Endothelial cell of umbilical vein (primary cell): ENCODE data around the gene APBA3.

Experiments used
- EZH2 ChIP-seq: IDR thresholded peaks from 2 replicates; pipeline ENCODE4 v1.6.1; 2012; ENCODE audit warnings: borderline replicate concordance, low read depth, mild to moderate bottlenecking, moderate library complexity, low read length, inconsistent platforms; ENCODE audit not compliant: severe bottlenecking
- POLR2A ChIP-seq: IDR thresholded peaks from 2 replicates; pipeline ENCODE4 v1.6.1; 2012; ENCODE audit warnings: low read depth, mild to moderate bottlenecking, control low read depth, low read length
- TF ChIP-seq, protein P1 (sequence below), 2 donors: IDR thresholded peaks; 1 replicate in 1 of 2; 2 replicates in 1 of 2; pipeline ENCODE4 v1.5.1; 2011; ENCODE audit warnings: low read length in 2 of 2, mild to moderate bottlenecking in 2 of 2, moderate library complexity in 2 of 2, control low read depth in 1 of 2, inconsistent platforms in 1 of 2, low read depth in 1 of 2; ENCODE audit not compliant: insufficient read depth in 1 of 2; ENCODE audit errors: extremely low read depth in 1 of 2

DNA sequence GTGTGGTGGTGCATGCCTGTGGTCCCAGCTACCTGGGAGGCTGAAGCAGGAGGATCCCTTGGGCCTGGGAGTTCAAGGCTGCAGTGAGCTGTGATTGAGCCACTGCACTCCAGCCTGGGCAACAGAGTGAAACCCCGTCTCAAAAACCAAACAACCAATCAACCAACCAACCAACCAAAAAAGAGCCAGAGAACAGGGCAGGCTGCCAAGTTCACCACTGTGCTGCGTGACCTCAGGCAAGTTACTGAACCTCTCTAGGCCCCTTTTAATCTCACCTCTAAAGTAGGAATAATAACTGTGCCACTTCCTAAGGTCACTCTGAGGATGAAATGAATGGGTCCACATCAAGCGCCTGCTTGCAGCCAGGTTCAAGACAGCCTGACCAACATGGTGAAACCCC, 36.4 kb downstream of the APBA3 start:
- no peak for TF ChIP-seq EZH2
- TF ChIP-seq, protein P1, sequence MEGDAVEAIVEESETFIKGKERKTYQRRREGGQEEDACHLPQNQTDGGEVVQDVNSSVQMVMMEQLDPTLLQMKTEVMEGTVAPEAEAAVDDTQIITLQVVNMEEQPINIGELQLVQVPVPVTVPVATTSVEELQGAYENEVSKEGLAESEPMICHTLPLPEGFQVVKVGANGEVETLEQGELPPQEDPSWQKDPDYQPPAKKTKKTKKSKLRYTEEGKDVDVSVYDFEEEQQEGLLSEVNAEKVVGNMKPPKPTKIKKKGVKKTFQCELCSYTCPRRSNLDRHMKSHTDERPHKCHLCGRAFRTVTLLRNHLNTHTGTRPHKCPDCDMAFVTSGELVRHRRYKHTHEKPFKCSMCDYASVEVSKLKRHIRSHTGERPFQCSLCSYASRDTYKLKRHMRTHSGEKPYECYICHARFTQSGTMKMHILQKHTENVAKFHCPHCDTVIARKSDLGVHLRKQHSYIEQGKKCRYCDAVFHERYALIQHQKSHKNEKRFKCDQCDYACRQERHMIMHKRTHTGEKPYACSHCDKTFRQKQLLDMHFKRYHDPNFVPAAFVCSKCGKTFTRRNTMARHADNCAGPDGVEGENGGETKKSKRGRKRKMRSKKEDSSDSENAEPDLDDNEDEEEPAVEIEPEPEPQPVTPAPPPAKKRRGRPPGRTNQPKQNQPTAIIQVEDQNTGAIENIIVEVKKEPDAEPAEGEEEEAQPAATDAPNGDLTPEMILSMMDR (IDR thresholded peaks at IDR 0.05; ENCODE audit: extremely low read depth in 1 of 2, insufficient read depth in 1 of 2, low read depth in 1 of 2, low read length in 2 of 2), result no peak
- no peak for TF ChIP-seq POLR2A
